HG02763 (cell line): ENCODE data around the gene CAMTA1.

Experiments used
- ATAC-seq: cut with Tn5 transposase; IDR thresholded peaks from one replicate; pipeline ENCODE4 v1.9.1; 2021; ENCODE audit warnings: mild to moderate bottlenecking, moderate library complexity; ENCODE audit not compliant: unreplicated experiment

CAMTA1 gene

DNA sequence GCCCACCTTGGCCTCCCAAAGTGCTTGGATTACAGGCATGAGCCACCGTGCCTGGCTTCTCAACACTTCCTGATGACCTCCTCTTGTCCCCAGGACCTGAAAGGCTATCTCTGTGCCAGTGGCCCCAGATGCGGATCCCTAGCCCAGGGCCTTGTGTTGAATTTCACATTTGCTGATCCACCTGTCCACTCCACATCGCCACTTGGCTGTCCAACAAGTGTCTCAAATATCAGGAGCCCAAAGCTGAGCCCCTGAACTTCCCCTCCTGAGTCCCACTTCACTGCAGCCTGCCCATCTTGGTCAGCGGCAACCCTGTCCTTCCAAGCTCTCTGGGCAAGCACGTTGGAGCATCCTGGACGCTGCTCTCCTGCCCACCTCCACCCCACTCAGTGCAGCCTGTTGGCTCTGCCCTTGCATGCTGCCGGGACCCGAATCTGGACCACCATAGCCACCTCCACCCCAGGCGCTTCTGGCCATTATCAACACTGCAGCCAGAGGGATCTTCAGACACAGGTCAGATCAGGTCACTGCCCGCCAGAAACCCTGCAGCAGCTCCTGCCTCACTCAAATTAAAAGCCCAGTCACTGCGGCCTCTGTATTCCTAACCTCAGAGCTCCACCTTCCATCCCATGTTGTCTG, 633.3 kb downstream of the CAMTA1 start:
- no peak for ATAC-seq

DNA sequence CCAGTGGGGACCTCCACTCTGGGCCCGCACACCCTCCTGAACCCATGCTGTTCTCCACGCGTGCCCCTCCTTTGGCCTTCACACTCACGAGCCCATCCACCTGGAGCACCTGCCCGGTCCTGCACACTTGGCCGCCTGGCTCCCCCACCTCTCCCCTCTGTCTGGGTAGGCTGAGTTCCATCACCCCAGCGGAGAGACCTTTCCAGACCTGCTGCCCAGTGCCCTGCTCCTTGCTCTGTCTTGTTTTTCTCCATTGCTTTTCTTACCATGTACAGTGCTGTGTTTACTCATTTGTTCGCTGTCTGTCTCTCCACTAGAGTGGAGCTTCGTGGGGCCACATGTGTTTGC, 634.8 kb downstream of the CAMTA1 start:
- no peak for ATAC-seq

DNA sequence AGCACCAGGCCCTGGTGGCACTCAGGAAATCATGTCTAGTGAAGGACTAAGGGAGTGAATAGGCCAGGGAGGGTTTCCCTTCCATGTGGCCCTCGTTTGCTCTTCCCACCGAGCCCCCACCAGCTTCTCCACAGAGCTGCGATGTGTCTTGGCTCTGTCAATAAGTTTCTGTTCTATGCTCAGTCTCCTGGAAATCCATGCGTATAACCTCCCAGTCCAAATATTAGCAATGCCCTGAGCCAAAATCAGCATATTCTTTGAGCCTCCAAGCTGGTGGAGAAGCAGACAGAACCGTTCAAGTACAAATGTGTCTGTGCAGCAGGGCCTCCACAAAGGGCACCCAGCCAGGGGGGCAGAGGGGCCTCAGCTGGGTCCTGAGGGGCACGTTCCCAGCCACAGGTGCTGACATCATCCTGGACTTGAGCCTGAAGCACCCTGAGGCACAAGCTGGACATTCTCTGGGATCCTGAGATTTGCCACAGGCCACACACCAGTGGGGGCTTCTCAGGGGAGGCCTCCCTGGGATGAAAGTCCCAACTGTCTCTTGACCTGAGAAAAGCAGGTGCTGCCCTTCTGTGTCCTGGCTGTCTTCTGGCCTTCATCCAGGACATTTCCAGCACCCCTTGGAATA, 635.3 kb downstream of the CAMTA1 start:
- no peak for ATAC-seq

- ATAC-seq, result no peak
These were observed 636.3 kb downstream of the CAMTA1 start for GRCh38 chr1:7421471-7422075.

DNA sequence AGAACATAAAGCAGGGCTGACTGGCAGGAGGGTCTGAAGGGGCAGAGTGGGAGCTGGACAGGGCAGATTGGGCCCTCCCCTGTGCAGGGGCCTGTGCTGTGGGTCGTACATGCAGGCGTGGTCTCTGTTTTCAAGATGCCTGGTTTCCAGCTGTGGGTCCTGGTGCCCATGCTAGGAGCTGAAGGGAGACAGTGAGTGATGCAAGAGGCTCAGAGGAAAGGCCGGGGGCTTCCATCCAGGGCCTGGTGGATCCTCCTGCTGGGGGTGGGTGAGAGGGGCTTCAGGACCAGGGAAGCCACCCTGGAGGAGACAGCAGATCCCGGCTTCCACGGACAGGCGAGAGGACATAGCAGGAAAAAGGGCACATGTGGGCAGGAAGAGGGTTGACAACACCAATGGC, 636.8 kb downstream of the CAMTA1 start:
- no peak for ATAC-seq

DNA sequence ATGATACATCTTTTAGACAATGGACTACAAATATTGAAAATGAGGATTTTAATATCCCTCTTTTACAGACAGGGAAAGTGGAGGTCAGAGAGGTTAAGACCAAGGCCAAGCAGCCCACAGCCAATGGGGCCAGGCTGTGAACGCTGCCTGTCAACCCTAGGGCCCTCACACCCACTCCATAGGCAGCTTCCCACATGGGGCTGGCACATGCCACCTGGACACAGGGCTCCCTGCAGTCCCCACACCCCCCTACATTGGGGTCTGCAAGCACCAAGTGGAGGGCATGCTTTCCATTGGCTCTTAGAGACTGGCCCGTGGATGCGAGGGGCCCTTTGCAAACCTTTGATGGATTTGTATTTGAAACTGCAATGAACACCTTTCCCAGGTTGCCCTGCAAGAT, 637.3 kb downstream of the CAMTA1 start:
- no peak for ATAC-seq

GRCh38 chr1:7422966-7423365, 637.7 kb downstream of the CAMTA1 start:
- ATAC-seq, result no peak

DNA sequence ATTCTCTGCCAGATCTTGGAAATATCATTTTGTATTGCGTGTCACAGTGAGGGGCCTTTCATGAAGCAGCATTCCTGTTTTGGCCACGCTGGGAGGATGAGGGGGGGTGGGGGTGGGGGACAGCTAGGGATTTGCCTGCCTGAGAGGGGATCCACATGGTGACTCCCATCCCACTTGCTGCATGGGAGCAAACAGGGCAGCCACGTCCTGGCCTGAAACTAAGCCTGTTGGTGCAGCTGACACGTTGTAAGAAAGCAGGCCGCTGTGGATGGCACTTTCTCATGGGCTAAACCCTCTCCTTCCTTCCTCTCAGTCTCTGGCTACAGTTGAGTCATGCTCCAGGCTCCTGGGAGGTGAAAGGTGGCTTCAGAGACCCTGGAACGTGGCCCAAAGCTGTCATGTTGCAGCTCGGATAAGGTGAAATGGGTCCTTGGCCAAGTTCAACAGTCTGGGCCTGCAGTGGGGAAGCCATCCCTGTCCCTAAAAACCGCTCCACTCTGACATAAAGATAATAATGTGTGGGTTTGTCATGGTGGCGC, 639.2 kb downstream of the CAMTA1 start:
- ATAC-seq, result no peak

DNA sequence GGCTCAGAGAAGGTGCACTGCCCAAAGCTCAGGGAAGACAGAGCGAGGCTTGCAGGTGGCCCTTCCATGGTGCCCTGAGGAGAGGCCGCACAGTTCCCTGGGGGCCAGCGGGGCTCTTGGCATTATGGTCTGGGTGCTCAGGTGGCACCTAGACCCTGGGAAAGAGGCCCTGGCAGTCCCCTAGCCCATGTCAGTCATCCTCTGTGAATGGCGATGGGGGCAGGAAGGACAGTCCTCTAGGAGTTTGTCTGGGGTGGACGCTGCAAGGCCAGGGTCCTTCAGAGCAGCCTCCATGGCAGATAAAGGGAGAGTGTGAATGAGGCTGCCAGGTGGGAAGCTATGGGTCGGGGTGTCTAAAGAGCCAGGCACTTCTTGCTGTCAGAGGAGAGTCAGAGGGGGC, 640.0 kb downstream of the CAMTA1 start:
- no peak for ATAC-seq

- no peak for ATAC-seq
These were observed 640.5 kb downstream of the CAMTA1 start for GRCh38 chr1:7425771-7426170.

DNA sequence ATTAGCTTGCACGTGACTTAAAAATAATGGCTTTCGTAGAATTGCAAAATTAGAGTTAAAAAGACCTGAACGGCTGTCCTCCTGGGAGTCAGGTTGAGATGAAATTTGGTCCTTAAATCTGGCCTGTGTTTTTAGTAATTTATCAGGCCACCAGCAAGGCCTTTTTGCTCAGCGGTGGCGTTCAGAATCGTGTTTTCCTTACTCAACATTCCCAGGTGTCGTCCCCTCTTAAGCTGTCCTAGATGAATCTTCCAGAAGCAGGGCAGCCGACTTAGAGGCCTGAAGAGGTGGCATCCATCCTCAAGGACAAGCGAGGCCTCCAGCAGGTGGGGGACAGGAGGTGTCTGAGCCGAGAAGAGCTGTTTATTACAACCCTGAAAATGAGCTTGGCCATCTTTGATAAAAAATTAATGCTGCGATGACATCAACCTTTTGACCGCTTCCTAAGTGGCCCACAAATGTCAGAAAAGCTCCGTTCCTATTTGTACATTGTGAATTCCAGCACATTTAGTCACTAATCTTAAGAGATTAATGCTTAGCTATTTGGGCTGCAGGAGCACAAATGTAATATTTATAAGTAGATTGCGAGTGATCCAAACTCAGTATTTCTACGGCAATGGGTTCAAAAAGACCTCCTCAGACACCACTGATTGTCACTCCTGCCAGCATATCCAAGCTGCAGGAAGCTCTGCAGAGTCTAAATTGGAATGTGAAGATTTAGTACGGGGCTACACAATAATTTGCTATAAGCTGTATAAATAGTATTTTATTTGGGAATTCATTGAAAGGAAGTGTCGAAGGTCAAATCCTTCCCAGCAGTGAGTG, 641.7 kb downstream of the CAMTA1 start:
- ATAC-seq, result no peak

DNA sequence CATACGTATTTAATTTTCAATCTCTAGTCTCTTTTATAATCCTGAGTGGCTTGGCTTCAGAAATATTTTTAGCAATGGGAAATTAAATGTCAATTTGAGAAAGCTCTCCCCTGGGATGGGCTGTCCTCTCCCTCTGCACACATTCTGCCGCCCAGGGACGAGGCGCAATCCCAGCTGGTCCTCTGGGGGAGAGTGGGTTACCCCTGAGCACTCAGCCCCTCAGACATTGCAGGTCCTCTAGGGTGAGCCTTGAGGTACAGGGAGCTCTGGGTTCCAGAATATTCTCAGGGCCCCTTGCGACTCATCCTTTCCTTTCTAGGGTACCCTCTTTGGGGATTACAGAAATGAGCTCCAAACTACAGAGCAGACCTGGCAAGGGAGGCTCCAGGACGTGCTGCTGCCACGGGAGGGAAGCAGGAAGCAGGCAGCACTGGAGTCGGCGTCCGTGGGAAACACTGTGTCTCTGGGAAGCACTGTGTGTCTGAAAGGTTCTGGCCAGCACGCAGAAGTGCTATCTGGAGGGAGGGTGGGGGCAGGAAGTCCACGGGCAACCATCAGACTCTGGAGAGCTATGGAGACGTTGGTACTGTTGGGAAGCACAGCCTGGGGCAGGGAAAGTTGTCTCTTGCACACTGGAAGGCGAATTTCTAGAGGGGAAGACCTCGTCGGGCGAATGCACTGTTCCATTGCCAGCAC, 642.5 kb downstream of the CAMTA1 start:
- ATAC-seq, result no peak

GRCh38 chr1:7429290-7429689, 644.0 kb downstream of the CAMTA1 start:
- ATAC-seq, result no peak

DNA sequence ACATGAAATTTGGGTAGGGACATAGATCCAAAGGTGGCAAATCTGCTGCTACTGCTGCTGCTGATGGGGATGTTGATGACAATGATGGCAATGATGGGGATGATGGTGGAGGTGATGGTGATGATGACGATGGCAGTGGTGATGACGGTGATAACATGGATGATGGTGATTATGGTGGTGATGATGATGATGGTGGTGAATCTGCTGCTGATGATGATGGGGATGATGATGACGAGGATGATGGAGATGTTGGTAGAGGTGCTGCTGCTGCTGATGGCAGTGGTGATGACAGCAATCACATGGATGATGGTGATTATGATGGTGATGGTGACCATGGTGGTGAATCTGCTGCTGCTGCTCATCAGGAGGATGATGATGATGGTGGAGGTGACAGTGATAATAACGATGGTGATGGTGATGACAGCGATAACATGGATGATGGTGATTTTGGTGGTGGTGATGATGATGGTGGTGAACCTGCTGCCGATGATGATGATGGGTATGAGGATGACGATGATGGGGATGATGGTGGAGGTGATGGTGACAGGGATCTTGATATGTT, 644.9 kb downstream of the CAMTA1 start:
- ATAC-seq, result no peak

- ATAC-seq, result no peak
These were observed 645.4 kb downstream of the CAMTA1 start for GRCh38 chr1:7430691-7431090.

DNA sequence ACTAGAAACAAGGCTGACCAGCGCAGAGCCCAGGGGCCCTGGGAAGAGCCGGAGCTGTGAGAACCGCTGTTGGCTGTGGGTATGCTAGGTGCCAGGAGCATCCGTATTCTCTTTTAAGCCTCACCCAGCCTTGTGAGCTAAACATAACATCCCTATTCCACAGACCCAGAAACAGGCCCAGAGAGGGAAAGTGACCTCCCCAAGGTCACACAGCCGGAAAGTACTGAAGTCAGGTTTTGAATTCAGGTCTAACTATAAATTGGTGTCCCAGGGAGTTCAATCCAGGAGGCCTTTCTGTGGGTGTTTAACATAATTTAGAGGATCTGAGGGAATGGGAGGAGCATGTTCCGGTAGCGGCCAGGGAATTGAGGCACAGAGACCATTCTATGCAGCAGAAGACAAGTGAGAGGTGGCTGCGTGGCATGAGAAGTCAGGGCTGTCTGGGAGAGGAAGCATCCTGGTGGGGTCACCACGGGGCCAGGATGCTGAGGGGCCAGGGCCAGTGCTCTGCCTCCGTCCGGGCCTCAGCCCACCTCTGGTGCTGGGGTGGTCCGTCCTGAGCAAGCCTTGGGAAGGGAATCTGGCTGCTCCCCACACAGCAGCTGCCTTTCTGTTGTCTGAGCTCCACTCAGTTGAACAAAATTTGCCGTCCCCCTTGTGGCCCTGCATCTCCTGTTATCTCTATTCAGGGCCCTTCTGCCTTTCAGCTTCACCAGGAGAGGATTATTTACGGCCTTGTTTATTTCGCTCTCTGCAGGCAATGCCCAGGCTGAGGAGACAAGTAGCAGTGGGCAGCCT, 647.0 kb downstream of the CAMTA1 start:
- no peak for ATAC-seq

DNA sequence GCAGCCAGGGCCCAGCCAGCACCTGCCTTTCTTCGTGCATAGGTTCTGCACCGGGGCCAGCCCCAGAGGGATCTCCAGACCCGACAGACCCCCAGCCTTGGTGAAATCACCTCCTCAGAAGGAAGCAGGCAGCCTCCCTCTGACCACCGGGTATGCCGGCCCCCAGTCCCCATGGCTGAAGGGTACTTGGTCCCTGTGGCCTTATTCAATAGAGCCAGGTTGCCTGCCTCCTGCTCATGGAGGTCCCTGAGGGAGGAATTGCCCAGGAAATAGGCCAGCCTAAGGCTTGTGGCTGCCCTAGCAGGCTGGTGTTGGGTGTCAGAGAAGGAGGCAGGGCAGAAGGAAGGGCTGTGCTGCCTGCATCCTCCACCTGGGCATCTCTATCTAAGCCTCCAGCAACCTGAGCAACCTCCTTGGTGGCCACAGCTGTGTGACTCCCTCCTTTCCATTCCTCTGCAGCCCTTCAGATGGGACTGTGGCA, 647.7 kb downstream of the CAMTA1 start:
- ATAC-seq, result no peak

DNA sequence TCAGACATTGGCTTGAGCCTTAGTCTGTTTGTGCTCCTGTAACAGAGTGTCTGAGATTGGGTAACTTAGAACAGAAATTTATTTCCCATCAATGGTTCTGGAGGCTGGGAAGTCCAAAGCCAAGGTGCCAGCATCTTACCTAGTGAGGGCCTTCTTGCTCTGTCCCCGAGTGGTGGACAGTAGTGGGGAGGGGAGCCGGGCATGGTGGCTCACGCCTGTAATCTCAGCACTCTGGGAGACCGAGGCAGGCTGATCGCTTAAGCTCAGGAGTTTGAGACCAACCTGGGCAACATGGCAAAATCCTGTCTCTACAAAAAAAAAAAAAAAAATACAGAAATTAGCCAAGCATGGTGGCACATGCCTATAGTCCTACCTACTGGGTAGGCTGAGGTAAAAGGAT, 649.3 kb downstream of the CAMTA1 start:
- no peak for ATAC-seq

- ATAC-seq, result no peak
These were observed 650.2 kb downstream of the CAMTA1 start for GRCh38 chr1:7435276-7436055.
